HL-60 (cell line): ENCODE measurements around the gene BEND6.

Experiments
- DNase-seq, 2 experiments: peaks; one replicate each; pipeline ENCODE4 v3.0.0-alpha.2; 2010 to 2020; ENCODE audit warnings: low read depth in 1 of 2, low spot score in 1 of 2
- H3K27ac ChIP-seq: fragments of 250-450 bp; sonication (Bioruptor Pico); replicated peaks from 2 replicates; pipeline ENCODE4 v1.5.1; 2020; ENCODE audit warnings: mild to moderate bottlenecking, moderate library complexity
- H3K27me3 ChIP-seq: fragments of 250-450 bp; sonication (Bioruptor Pico); 2 replicates; pipeline ENCODE4 v1.5.1; 2021; ENCODE audit warnings: mild to moderate bottlenecking, moderate library complexity; ENCODE audit not compliant: insufficient read depth, poor library complexity, severe bottlenecking
- H3K4me3 ChIP-seq: replicated peaks from 2 replicates; pipeline ENCODE4 v1.5.1; 2011; ENCODE audit warnings: mild to moderate bottlenecking, control low read depth, low read length; ENCODE audit not compliant: insufficient read depth
- CTCF ChIP-seq: IDR thresholded peaks from one replicate; pipeline ENCODE4 v1.5.1; 2011; ENCODE audit warnings: low read length, control low read depth, inconsistent platforms; ENCODE audit not compliant: insufficient read depth
- GABPA ChIP-seq: IDR thresholded peaks from 2 replicates; pipeline ENCODE4 v1.6.1; 2012; ENCODE audit warnings: low read depth
- POLR2AphosphoS5 ChIP-seq: IDR thresholded peaks from 2 replicates; pipeline ENCODE4 v1.6.1; 2012; ENCODE audit warnings: low read depth
- REST ChIP-seq: IDR thresholded peaks from 2 replicates; pipeline ENCODE4 v1.6.1; 2012; ENCODE audit warnings: low read depth; ENCODE audit not compliant: insufficient replicate concordance
- SPI1 ChIP-seq: IDR thresholded peaks from 2 replicates; pipeline ENCODE4 v1.6.1; 2012; ENCODE audit warnings: low read depth, mild to moderate bottlenecking, borderline replicate concordance

Gene BEND6

GRCh38 chr6:56956491-56956890, 1.6 kb downstream of the BEND6 start:
- peak overlapping the region; percentile 87 for H3K27ac ChIP-seq
- no peak overlapping the region for H3K4me3 ChIP-seq
- no peak for DNase-seq
- H3K27me3 ChIP-seq, result no peaks in the 10 kb centered on the region
- TF ChIP-seq REST, result no peak
- TF ChIP-seq GABPA, result no peak
- TF ChIP-seq POLR2AphosphoS5, result no peak
- TF ChIP-seq SPI1, result no peak
- no peak for TF ChIP-seq CTCF

- H3K27ac ChIP-seq, result no peak overlapping the region
- TF ChIP-seq REST (no peak), GABPA (no peak), SPI1 (no peak), CTCF (no peak)
- H3K27me3 ChIP-seq, result no peaks in the 10 kb centered on the region
- H3K4me3 ChIP-seq, result no peak overlapping the region
- DNase-seq, result no peak
Observed at GRCh38 chr6:56957856-56958255, 2.9 kb downstream of the BEND6 start.

DNA sequence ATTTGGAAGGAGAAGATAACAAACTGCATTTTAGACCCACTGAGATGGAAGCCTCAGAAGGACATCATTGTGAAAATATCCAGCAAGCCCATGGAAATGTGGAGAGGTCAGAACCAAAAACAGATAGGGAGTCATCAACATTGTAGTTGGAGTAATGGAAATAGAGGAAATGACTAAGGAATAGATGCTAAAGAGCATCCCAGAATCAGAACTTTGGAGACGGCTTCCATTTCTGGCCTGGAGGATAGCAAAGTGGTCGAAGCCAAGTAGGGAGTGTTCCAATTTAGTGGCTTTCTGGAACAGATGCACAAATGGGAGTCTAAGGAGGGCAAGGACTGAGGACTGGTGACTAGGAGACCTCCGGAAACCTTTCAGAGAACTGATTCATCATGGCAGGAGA, 3.6 kb downstream of the BEND6 start:
- DNase-seq, result no peak
- no peak overlapping the region for H3K27ac ChIP-seq
- H3K4me3 ChIP-seq, result no peak overlapping the region
- TF ChIP-seq POLR2AphosphoS5, result no peak
- no peak for TF ChIP-seq SPI1
- no peak for TF ChIP-seq REST
- TF ChIP-seq CTCF, result no peak
- no peak for TF ChIP-seq GABPA
- no peaks in the 10 kb centered on the region for H3K27me3 ChIP-seq
